Dendritic cell treated with granulocyte-macrophage colony-stimulating factor and Interleukin-4, amounts not matched to agents 40 ng/mL and 50 ng/mL, for 4 days (primary cell): Measurements from ENCODE around the gene ELF1.
"Not testable (repeated sequence)": the region's sequence is repeated elsewhere in the genome, so short reads cannot be mapped to it uniquely, and the experiment has no call there.

Experiments used
- H3K27ac Mint-ChIP-seq: one replicate; pipeline ENCODE4 v1.8.0; 2022; ENCODE audit warnings: mild to moderate bottlenecking, mixed read lengths
- H3K27me3 Mint-ChIP-seq: one replicate; pipeline ENCODE4 v1.8.0; 2022; ENCODE audit warnings: mild to moderate bottlenecking, mixed read lengths
- H3K36me3 Mint-ChIP-seq: one replicate; pipeline ENCODE4 v1.8.0; 2022; ENCODE audit warnings: low read depth, mixed read lengths
- H3K4me1 Mint-ChIP-seq: one replicate; pipeline ENCODE4 v1.8.0; 2022; ENCODE audit warnings: low read depth, mixed read lengths
- H3K4me3 Mint-ChIP-seq: one replicate; pipeline ENCODE4 v1.8.0; 2022; ENCODE audit warnings: mild to moderate bottlenecking, moderate library complexity, mixed read lengths
- H3K9me3 Mint-ChIP-seq: one replicate; pipeline ENCODE4 v1.8.0; 2022; ENCODE audit warnings: mixed read lengths
- intact Hi-C: fragments of 100-400 bp; cut with micrococcal nuclease; formaldehyde crosslinking; loops from one replicate; pipeline ENCODE4 v1.15.0; 2022

The ELF1 gene

DNA sequence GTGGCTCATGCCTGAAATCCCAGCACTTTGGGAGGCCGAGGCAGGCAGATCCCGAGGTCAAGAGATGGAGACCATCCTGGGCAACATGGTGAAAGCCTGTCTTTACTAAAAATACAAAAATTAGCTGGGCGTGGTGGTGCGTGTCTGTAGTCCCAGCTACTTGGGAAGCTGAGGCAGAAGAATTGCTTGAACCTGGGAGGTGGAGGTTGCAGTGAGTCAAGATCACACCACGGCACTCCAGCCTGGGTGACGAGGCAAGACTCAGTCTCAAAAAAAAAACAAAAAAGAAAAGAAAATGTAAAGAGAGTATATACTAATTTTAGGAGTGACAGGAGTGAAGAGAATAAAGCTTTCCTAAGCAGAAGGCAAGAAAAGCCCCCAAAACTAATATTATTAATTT, 41.0 kb downstream of the ELF1 start:
- H3K9me3 Mint-ChIP-seq, H3K27me3 Mint-ChIP-seq, intact Hi-C loops: not testable (repeated sequence)
- peak overlapping the region; percentile 13 for H3K4me3 Mint-ChIP-seq
- H3K36me3 Mint-ChIP-seq, result peaks cover 44% of the 10 kb centered on the region
- peak overlapping the region; percentile 69 for H3K27ac Mint-ChIP-seq
- peaks cover 64% of the 10 kb centered on the region for H3K4me1 Mint-ChIP-seq

DNA sequence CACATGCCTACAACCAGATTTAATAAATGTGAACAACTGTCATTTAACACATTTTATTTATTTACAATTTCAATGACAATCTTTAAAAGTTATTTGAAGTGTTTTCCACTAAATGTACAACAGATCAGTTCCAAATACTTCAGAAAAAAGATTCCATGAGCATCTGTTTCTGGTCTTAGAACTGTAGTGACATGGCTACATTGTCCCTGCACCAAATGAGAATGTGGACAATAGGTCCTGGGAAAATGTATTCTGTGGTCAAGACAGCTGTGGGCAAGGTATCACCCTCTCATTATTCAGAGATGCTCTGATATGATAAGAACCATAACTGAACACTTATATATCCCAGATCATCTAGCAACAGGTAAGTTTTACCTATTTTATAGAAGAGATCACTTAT, 43.7 kb downstream of the ELF1 start:
- Mint-ChIP-seq H3K9me3 (no peaks in the 10 kb centered on the region), H3K4me3 (no peak overlapping the region), H3K36me3 (peaks cover 42% of the 10 kb centered on the region), H3K27me3 (no peaks in the 10 kb centered on the region), H3K4me1 (peaks cover 73% of the 10 kb centered on the region), H3K27ac (no peak overlapping the region)
- intact Hi-C loops, result no loop called here

DNA sequence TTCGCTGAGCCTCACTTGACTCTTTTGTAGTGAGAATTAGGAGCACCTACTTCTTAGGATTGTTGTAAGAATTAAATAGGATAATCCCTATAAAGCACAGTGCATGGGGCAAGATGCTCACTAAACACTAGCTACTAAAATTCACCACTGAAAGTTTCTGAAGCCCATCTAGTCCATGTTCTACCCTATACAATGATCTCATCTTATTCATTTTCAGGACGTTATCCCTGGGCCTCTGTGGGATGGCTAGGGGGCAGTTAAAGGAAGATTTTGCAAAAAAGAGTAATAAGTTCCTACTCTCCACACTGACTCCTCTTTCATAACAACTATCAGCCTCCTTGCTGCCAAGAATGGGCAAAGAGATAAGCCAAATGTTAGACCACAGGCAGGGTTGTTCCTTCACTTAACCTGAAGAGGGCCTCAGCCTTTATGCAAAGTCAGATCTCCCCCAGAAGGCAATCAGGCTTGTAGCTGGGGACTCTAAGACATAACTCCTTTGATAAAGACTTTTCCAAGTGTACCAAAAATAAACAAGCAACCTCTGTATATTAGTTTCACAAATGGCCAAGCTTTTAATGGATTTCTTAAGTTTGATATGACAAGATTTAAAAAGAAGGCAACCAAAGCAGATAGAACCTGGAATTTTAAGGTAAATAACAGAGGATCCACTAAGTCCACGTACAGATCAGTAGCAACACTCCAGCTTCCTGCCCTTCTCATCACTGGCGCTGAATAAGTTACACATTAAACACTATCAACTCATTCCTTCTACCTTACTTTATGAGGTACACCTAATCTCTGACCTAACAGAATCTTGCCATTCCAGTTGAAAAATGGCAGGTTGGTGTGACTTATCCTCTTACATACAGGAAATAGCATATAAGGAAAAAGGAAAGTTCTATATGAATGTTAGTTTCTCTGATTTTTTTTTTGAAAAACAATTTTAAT, 44.4 kb downstream of the ELF1 start:
- peaks cover 40% of the 10 kb centered on the region for H3K36me3 Mint-ChIP-seq
- H3K27ac Mint-ChIP-seq, result no peak overlapping the region
- H3K4me3 Mint-ChIP-seq, result no peak overlapping the region
- H3K4me1 Mint-ChIP-seq, result peaks cover 70% of the 10 kb centered on the region
- no peaks in the 10 kb centered on the region for H3K9me3 Mint-ChIP-seq
- intact Hi-C loops, result no loop called here
- H3K27me3 Mint-ChIP-seq, result no peaks in the 10 kb centered on the region

DNA sequence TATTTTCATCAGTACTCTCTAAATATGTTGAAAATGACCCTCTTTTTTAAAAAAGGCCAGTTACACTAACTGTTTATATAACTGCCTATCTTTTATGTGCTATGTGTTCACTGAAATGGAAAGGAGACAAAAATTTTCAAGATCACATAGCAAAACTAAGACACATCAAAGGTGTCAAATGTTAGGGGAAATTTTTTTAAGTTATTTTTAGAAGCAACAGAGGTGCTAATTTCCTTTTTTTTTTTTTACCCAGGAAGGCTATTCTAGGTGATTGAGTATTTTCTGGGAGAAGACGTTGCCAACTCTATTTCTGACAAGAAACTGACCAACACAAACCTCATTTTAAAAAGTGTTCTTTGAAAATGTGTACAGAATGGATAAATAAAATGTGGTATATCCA, 45.7 kb downstream of the ELF1 start:
- H3K27ac Mint-ChIP-seq, result no peak overlapping the region
- peaks cover 77% of the 10 kb centered on the region for H3K4me1 Mint-ChIP-seq
- H3K4me3 Mint-ChIP-seq, result no peak overlapping the region
- peaks cover 40% of the 10 kb centered on the region for H3K36me3 Mint-ChIP-seq
- intact Hi-C loops, result no loop called here
- no peaks in the 10 kb centered on the region for H3K9me3 Mint-ChIP-seq
- H3K27me3 Mint-ChIP-seq, result no peaks in the 10 kb centered on the region

DNA sequence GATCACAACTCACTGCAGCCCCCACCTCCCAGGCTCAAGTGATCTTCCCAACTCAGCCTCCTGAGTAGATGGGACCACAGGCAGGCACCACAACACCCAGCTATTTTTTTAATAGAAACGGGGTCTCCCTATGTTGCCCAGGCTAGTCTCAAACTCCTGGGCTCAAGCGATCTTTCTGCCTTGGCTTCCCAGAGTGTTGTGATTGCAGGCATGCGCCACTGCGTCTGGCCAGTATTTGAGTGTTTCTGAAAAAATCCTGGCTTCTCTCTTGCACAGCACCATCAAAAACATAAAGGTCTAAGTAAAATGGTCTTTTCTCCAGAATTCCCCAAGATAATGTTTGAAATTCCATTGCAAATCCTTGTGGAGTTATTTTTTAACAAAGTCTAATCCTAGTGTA, 47.8 kb downstream of the ELF1 start:
- H3K27me3 Mint-ChIP-seq, result no peaks in the 10 kb centered on the region
- intact Hi-C loops, result no loop called here
- H3K4me3 Mint-ChIP-seq, result no peak overlapping the region
- peaks cover 20% of the 10 kb centered on the region for H3K36me3 Mint-ChIP-seq
- no peak overlapping the region for H3K27ac Mint-ChIP-seq
- no peaks in the 10 kb centered on the region for H3K9me3 Mint-ChIP-seq
- H3K4me1 Mint-ChIP-seq, result peaks cover 70% of the 10 kb centered on the region

DNA sequence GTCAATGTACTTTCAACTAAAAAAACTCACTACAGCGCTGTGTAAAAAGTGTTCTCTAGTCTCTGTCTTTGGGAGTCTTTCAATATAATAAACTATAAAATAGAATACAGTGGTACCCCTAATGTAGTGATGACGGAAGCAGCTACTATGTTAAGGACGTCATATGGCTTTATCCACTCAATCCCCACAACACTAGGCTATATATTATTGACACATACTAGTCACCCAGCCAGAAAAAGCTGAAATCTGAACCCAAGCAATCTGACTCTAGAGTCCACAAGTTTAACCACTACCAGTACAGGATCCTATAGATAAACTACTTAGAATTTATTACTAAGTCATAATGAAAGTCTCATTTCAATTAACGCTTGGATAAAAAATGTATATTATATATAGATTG, 48.3 kb downstream of the ELF1 start:
- intact Hi-C loops, result no loop called here
- Mint-ChIP-seq H3K27ac (no peak overlapping the region), H3K4me3 (no peak overlapping the region), H3K27me3 (no peaks in the 10 kb centered on the region), H3K9me3 (no peaks in the 10 kb centered on the region), H3K4me1 (peaks cover 65% of the 10 kb centered on the region), H3K36me3 (peaks cover 15% of the 10 kb centered on the region)

DNA sequence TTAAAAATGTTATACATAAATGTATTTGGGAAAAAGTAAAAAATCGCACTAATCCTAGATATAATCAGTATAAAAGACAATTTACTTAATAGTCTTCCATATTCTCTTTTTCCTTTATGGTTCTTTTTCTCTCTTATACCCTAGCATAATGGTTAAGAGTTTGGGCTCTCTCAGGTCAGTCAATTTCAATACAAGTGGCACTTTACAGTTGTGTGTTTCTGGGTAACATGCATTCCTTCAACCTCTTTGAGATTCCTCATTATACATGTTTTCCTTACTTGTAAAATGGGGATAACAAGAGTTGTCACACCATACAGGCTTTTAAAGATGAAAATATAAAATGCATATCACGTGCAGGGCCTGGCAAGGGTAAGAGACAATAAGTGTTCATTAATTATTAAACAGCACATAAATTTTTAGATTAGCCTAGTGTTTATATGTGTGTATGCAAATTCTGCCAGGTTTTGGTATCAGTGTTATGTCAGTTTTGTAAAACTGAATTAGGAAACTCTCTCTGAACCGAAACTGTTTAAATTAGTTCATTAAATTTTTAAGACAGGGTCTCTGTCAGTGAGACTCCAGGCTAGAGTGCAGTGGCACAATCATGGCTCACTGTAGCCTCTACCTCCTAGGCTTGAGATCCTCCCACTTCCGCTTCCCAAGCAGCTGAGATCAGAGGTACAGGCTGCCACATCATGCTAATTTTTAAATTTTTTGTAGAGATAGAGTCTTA, 49.8 kb downstream of the ELF1 start:
- H3K36me3 Mint-ChIP-seq, result peaks cover 20% of the 10 kb centered on the region
- no peaks in the 10 kb centered on the region for H3K9me3 Mint-ChIP-seq
- no peaks in the 10 kb centered on the region for H3K27me3 Mint-ChIP-seq
- peaks cover 65% of the 10 kb centered on the region for H3K4me1 Mint-ChIP-seq
- H3K4me3 Mint-ChIP-seq, result no peak overlapping the region
- peak overlapping the region; percentile 70 for H3K27ac Mint-ChIP-seq
- intact Hi-C loops, result loop anchor here (5.0 kb wide), 2 partner anchors 38 to 93 kb away; partner anchors contain the start of gene WBP4

DNA sequence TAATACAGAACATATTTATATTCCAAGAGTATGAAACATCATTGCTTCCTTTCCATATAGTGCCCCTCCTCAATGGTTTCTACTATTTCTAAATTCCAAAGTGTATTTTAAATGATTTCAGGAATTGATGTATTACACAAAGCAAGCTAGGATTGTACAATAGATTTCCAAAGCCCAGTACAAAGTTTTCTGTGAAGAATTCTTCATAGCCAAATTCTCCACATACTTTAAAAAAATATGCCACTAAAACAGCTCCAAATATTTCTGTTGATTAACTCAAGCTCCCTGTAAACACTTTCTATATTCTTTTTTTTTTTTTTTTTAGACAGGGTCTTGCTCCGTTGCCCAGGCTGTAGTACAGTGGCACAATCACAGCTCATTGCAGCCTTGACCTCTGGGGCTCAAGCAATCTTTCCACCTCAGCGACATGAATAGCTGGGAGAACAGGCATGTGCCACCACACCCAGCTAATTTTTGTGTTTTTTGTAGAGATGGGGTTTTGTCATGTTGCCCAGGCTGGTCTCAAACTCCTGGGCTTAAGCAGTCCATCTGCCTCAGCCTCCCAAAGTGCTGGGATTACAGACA, 50.6 kb downstream of the ELF1 start:
- H3K27ac Mint-ChIP-seq, result no peak overlapping the region
- intact Hi-C loops, result loop anchor here (5.0 kb wide), 2 partner anchors 39 to 94 kb away; partner anchors contain the start of gene WBP4
- H3K4me3 Mint-ChIP-seq, result no peak overlapping the region
- peaks cover 28% of the 10 kb centered on the region for H3K36me3 Mint-ChIP-seq
- H3K4me1 Mint-ChIP-seq, result peaks cover 67% of the 10 kb centered on the region
- no peaks in the 10 kb centered on the region for H3K9me3 Mint-ChIP-seq
- no peaks in the 10 kb centered on the region for H3K27me3 Mint-ChIP-seq

DNA sequence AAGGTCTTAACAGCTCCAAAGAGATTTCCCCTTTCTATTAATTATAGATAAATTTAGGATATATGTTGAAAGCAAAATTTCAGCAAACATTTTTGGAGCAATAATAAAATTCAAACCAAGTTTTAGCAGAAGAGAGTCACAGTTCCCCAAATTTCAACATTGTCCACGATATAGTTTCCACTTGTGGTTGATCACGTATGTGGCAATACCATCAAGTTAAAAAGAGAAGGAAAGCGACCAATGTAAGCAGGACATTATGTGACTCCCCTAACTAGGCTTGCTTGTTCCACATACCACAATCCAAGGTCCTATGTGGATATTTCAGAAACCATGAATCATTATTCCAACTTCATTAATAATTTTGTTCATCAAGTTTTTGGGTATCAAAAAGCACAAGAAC, 52.8 kb downstream of the ELF1 start:
- peaks cover 26% of the 10 kb centered on the region for H3K36me3 Mint-ChIP-seq
- peaks cover 72% of the 10 kb centered on the region for H3K4me1 Mint-ChIP-seq
- intact Hi-C loops, result loop anchor here (2.0 to 5.0 kb wide), 3 partner anchors 15 to 96 kb away; partner anchors contain the start of gene WBP4
- no peak overlapping the region for H3K4me3 Mint-ChIP-seq
- no peaks in the 10 kb centered on the region for H3K9me3 Mint-ChIP-seq
- peak overlapping the region; percentile 73 for H3K27ac Mint-ChIP-seq
- no peaks in the 10 kb centered on the region for H3K27me3 Mint-ChIP-seq

DNA sequence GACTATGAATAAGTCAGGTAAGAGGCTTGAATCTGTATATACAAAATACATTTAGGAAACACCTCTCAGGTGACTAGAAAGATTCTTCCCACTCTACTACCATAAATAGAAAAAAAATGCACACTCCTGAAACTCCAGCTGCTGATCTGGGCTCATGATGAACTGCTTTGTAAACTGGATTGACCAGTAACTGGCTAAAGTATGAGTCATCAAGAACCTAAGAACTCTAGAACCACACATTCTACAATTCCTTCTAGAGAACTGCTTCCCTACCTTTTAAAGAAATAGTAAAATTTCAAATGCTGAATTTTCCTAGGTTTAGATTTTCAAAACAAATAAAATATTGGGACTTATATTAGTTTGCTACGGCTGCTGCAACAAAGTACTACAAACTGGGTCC, 55.2 kb downstream of the ELF1 start:
- no peaks in the 10 kb centered on the region for H3K27me3 Mint-ChIP-seq
- H3K36me3 Mint-ChIP-seq, result peaks cover 22% of the 10 kb centered on the region
- peak overlapping the region; percentile 57 for H3K27ac Mint-ChIP-seq
- peaks cover 73% of the 10 kb centered on the region for H3K4me1 Mint-ChIP-seq
- H3K4me3 Mint-ChIP-seq, result no peak overlapping the region
- H3K9me3 Mint-ChIP-seq, result no peaks in the 10 kb centered on the region
- intact Hi-C loops, result no loop called here

DNA sequence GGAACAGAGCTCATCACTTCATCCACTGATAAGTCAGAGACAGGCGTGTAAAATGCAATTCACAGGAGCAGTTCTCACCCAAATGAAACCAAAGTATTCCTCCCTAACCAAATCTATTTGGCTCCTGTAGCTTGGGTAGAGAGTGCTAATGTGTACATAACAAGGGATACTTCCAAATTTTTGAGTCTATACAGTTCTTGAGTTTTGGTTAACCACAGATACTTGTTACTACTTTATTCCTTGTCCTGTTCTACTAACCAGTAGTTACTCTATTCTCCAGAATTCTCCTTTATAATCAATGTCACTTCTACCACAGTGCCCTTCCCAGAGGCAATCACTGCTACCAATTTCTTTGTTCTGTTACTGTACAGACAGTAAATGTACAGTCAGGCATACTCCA, 57.3 kb downstream of the ELF1 start:
- H3K4me3 Mint-ChIP-seq, result peak overlapping the region; percentile 63

DNA sequence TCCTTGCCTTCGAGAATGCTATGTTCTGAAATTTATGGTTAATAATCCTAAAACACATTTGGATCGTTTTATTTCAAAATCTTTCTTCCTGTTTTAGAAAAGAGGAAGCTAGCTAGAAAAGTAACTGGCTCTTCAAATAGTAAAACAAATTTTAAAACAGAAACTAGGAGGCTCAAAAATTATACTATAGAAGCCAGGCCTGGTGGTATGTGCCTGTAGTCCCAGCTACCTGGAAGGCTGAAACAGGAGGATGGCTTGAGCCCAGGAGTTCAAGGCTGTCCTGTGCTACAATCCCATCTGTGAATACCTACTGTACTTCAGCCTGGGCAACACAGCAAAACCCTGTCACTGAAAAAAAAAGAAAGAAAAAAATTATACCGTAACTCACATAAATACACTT, 57.9 kb downstream of the ELF1 start:
- peak overlapping the region; percentile 90 for H3K27ac Mint-ChIP-seq
- H3K36me3 Mint-ChIP-seq, result peaks cover 46% of the 10 kb centered on the region
- H3K4me1 Mint-ChIP-seq, result peaks cover 67% of the 10 kb centered on the region
- no peaks in the 10 kb centered on the region for H3K27me3 Mint-ChIP-seq
- intact Hi-C loops, result no loop called here
- H3K9me3 Mint-ChIP-seq, result no peaks in the 10 kb centered on the region
- peak overlapping the region; percentile 63 for H3K4me3 Mint-ChIP-seq

More for the DNA sequence above, 57.3 kb downstream of the ELF1 start:
- peaks cover 71% of the 10 kb centered on the region for H3K4me1 Mint-ChIP-seq
- no peaks in the 10 kb centered on the region for H3K9me3 Mint-ChIP-seq
- peak overlapping the region; percentile 90 for H3K27ac Mint-ChIP-seq
- peaks cover 40% of the 10 kb centered on the region for H3K36me3 Mint-ChIP-seq
- no peaks in the 10 kb centered on the region for H3K27me3 Mint-ChIP-seq
- intact Hi-C loops, result no loop called here

DNA sequence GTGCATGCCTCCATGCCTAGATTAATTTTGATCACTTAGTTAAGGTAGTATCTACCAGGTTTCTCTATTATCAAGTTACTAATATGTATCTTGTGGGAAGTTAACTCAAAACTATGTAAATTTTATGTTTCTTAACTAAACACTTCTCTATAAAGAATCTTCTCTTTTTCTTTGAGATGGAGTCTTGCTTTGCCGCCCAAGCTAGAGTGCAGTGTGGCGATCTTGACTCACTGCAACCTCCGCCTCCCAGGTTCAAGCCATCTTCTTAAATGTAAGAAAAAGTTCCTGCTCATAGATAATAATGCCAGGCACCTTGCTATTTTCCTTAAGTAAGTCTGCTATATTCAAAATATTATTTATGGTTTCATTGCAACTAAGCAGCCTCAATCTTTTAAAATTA, 58.4 kb downstream of the ELF1 start:
- peak overlapping the region; percentile 32 for H3K4me3 Mint-ChIP-seq
- intact Hi-C loops, result no loop called here
- peak overlapping the region; percentile 90 for H3K27ac Mint-ChIP-seq
- H3K9me3 Mint-ChIP-seq, result no peaks in the 10 kb centered on the region
- no peaks in the 10 kb centered on the region for H3K27me3 Mint-ChIP-seq
- H3K4me1 Mint-ChIP-seq, result peaks cover 67% of the 10 kb centered on the region
- H3K36me3 Mint-ChIP-seq, result peaks cover 48% of the 10 kb centered on the region

DNA sequence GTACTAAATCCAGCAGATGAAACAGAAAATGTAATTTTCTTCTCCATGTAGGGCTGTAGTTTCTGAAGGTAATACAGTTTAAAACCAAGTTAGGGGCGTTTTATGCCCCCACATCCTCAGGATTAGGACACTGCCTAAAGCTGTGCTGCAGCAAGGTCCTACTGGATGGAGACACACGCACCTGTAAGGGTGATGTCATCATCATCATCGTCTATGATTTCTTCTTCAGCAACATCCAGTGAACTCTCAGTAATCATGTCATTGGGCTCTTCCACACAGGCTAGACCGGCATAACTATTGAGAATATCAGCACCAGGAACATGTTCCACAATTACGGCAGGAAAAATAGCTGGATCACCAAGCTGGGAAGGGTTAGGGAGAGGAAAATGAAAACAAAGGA, 60.5 kb downstream of the ELF1 start:
- intact Hi-C loops, result no loop called here
- H3K36me3 Mint-ChIP-seq, result peaks cover 44% of the 10 kb centered on the region
- no peak overlapping the region for H3K27ac Mint-ChIP-seq
- no peak overlapping the region for H3K4me3 Mint-ChIP-seq
- no peaks in the 10 kb centered on the region for H3K9me3 Mint-ChIP-seq
- no peaks in the 10 kb centered on the region for H3K27me3 Mint-ChIP-seq
- H3K4me1 Mint-ChIP-seq, result peaks cover 50% of the 10 kb centered on the region
